Measurements from ENCODE around the gene POLR2J.
"Not testable (repeated sequence)": the region's sequence is repeated elsewhere in the genome, so short reads cannot be mapped to it uniquely, and the experiment has no call there.

POLR2J gene

DNA sequence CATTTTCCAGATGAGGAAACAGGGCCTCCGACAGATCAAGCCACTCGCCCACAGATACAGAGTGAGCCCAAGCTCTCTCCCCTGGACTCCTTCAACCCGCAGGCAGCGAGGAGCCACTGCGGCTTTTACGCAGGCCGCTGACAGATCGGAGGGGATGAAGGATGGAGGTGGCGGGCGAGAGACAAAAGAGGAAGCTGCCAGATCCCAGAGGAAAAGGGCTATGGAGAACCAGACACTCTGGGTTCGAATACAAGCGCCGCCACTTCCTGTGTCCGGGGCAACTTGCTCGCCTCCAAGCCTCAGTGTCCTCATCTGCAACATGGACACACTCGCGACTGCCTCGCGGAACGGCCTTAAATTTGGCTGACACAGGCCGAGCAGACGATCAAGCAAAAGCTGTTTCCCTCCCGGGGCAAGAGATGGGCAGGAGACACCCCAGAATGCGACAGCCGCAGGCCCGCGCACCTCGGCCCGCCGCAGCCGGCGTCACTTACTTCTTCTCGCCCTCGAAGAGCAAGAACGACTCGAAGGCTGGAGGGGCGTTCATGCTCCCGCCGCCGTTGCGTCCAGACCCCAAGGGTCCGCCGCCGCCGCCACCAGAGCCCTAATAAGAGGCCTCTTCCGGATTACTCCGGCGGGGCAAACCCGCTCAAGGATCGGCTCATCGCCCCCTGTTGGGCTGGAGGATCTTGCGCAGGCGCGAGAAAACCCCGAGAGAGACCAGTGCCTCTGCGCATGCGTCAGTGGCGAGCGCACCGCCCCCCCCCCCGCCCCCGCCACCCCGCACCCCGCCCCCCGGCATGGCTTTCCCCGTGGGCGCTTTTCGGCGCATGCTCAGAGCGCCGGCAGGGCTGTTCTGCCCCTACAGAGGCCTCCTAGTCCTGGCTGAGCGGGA is at the start of gene POLR2J:
POLR2J (minus strand) TSS at position 609 of the 895 bp plus-strand sequence; CDS start at position 547, 62 bp downstream.
- not testable (repeated sequence) for H3K4me1 Mint-ChIP-seq (ENCODE audit: low read depth); H3K27me3 Mint-ChIP-seq; H3K9me3 Mint-ChIP-seq; H3K36me3 Mint-ChIP-seq (ENCODE audit: low read depth)
- Mint-ChIP-seq H3K27ac (peak within 1 kb of the TSS; percentile 72), H3K4me3 (peak within 1 kb of the TSS; percentile 83)

DNA sequence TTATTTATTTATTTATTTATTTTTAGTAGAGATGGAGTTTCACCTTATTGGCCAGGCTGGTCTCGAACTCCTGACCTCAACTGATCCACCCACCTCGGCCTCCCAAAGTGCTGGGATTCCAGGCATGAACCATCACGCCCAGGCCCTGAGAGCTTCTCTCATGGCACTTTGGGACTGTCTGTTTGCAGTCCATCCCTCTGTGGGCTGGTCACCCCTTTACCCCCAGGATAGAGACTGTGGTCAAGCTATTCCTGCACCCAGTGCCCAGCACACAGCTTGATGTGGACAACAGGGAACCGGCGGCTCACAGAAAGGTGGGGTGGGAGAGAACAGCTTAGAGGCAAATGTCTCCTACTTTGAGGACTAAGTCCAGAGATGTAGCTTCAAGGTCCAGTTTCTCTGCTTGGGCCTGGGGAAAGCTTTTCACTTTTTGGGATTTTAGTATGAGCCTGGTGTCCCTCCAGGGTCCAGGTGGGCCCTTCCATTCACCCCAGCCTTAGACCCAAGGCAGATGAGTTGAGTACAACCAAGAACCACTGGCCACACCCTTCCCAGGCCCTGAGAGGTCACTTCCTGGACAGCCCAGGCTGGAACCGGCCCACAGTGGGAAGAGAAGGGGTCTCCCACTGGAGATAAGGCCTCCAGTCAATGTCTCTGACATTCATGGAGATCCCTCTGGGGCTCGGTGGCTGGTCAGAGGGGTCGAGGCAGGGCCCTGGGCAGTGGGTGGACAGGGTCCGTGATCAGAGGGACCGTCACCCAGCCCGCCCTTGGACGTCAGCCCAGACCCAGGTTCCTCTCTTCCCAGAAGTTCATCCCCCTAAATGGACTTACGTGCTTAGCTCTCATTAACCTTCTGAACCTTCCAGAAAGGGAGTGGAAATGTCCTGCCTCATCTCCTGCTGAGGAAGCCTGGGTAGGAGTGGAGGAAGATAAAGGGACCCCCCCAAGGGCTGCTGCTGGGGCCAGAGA is 49.4 kb upstream of the POLR2J start:
- H3K4me3 Mint-ChIP-seq; H3K9me3 Mint-ChIP-seq; H3K4me1 Mint-ChIP-seq (ENCODE audit: low read depth); H3K27me3 Mint-ChIP-seq; H3K27ac Mint-ChIP-seq; H3K36me3 Mint-ChIP-seq (ENCODE audit: low read depth): not testable (repeated sequence)

DNA sequence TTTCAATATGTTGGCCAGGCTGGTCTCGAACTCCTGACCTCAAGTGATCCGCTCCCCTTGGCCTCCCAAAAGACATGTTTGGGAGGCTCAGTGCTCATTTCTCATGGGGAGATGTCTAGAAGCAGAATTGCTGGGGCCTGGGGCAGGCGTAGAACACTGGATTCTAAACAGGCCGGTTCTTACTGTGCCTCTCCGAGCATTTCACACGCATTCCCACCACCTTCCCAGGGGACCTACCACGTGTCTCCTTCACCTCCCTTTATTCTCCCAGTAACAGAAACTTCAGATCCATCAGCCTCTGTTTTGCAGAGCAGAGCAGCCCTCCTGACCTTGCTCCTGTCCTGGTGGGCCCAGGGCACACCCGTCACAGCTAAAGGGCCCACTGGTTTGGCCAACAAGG is 48.5 kb upstream of the POLR2J start:
- H3K4me1 Mint-ChIP-seq (ENCODE audit: low read depth); H3K27me3 Mint-ChIP-seq: not testable (repeated sequence)

DNA sequence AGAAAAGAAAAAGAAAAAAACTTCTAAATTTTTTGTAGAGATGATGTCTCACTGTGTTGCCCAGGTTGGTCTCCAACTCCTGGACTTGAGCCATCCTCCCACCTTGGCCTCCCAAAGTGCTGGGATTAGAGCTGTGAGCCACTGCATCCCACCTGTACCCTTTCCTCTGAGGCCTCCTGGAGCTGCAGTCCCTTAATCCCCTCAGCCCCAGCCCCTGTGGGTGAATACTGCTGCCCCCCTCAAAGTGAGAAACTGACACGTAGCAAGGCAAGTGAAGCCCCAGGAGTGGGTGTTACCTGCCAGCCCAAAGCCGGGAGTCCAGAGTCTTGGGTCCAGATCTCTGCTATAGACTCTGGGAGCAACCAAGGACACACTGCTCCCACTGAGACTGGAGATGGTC is 46.1 kb upstream of the POLR2J start:
- H3K36me3 Mint-ChIP-seq (ENCODE audit: low read depth); H3K4me1 Mint-ChIP-seq (ENCODE audit: low read depth): not testable (repeated sequence)

More for the DNA sequence above, 48.5 kb upstream of the POLR2J start:
- not testable (repeated sequence) for H3K9me3 Mint-ChIP-seq; H3K27ac Mint-ChIP-seq; H3K4me3 Mint-ChIP-seq; H3K36me3 Mint-ChIP-seq (ENCODE audit: low read depth)

DNA sequence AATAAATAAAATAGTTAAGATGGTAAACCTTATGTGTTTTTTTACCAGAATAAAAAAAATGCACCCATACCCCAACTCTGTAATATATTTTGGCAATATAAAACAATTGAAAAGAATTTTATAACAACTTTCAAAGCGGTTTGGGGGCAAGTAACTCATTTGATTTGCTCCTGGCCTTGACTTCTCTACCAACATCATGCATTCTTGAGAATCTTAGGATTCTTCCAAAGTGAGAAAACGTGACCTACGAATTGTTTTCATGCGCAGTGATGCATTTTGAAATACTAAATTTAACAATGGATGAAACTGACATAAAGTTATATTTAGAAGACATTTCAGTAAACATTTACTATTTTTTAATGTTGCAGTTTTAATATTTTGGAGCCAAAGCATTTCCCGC is 42.1 kb upstream of the POLR2J start:
- H3K27ac Mint-ChIP-seq; H3K27me3 Mint-ChIP-seq; H3K36me3 Mint-ChIP-seq (ENCODE audit: low read depth); H3K4me1 Mint-ChIP-seq (ENCODE audit: low read depth); H3K9me3 Mint-ChIP-seq; H3K4me3 Mint-ChIP-seq: not testable (repeated sequence)

More for the DNA sequence above, 46.1 kb upstream of the POLR2J start:
- H3K27me3 Mint-ChIP-seq, H3K9me3 Mint-ChIP-seq, H3K27ac Mint-ChIP-seq, H3K4me3 Mint-ChIP-seq: not testable (repeated sequence)

DNA sequence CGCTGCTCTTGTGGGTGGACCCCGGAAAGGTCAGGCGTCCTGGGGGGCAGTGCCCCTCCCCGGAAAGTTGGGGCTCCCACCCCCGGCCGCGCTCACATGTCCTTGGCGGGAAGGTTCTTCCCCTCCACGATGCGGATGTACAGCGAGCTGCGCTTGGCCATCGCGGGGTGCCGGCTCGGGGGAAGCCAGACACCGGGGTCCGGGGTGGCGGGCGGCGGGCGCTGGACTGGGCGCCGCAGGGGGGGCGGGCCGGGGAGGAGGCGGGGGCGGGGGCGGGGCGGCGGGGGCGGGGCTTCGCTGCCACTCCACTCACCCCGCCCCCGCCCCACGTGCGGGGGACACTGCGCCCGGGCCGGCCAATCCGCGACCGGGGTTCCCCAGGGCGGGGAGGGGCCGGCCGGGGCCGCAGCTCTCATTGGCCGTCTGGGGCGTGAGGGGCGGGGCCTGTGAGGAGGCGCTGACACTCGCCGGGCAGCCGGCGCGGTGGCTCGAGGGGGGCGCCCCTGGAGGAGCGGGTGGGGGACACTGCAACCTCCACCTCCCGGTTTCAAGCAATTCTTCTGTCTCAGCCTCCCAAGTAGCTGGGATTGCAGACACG is 38.9 kb upstream of the POLR2J start, which contains the start of gene RASA4B:
RASA4B (minus strand) TSS at position 228 of the 598 bp plus-strand sequence; CDS start at position 161, 67 bp downstream.
- not testable (repeated sequence) for H3K27ac Mint-ChIP-seq

DNA sequence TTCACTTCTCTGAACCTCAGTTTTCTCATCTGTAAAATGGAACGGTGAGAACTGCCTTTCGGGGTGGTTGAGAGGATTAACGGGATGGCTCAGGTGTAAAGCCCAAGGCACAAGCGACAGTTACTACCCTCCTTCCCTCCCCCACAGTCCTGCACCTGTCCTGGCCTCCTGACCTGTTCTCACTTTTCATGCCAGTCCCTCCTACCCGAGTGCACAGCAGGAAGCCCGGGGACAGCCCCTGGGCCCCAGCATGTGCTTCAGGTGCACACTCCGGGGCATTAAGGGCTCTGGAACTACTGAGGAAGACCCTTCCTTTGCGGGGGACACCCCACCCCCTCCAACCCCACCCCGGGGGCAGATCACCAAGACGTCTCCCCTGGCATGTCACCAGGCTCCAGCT is 38.2 kb upstream of the POLR2J start:
- not testable (repeated sequence) for H3K9me3 Mint-ChIP-seq; H3K27me3 Mint-ChIP-seq; H3K27ac Mint-ChIP-seq; H3K4me3 Mint-ChIP-seq; H3K36me3 Mint-ChIP-seq (ENCODE audit: low read depth); H3K4me1 Mint-ChIP-seq (ENCODE audit: low read depth)

More for the DNA sequence above, 38.9 kb upstream of the POLR2J start, which contains the start of gene RASA4B:
- H3K4me3 Mint-ChIP-seq; H3K27me3 Mint-ChIP-seq; H3K4me1 Mint-ChIP-seq (ENCODE audit: low read depth); H3K36me3 Mint-ChIP-seq (ENCODE audit: low read depth); H3K9me3 Mint-ChIP-seq: not testable (repeated sequence)

DNA sequence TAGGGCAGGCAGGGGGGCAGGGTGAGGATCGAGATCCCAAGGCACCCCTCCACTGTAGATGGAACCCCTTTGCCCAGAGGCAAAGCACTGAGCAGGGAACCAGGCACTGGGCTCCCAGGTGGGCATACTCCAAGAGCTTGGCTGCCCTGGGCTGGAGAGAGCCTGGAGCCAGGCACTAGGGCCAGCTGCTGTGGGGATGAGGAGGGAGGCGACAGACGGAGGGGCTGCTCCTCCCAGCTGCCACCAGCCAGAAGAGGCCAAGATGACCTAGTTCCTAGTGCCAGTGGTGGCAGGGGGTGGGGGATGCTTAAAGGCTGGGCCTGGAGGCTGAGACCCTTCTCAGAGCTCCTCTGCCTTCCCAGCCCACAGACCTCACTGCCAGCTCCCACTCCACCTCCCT is 37.2 kb upstream of the POLR2J start:
- not testable (repeated sequence) for H3K9me3 Mint-ChIP-seq; H3K4me1 Mint-ChIP-seq (ENCODE audit: low read depth); H3K4me3 Mint-ChIP-seq; H3K27me3 Mint-ChIP-seq; H3K27ac Mint-ChIP-seq; H3K36me3 Mint-ChIP-seq (ENCODE audit: low read depth)

DNA sequence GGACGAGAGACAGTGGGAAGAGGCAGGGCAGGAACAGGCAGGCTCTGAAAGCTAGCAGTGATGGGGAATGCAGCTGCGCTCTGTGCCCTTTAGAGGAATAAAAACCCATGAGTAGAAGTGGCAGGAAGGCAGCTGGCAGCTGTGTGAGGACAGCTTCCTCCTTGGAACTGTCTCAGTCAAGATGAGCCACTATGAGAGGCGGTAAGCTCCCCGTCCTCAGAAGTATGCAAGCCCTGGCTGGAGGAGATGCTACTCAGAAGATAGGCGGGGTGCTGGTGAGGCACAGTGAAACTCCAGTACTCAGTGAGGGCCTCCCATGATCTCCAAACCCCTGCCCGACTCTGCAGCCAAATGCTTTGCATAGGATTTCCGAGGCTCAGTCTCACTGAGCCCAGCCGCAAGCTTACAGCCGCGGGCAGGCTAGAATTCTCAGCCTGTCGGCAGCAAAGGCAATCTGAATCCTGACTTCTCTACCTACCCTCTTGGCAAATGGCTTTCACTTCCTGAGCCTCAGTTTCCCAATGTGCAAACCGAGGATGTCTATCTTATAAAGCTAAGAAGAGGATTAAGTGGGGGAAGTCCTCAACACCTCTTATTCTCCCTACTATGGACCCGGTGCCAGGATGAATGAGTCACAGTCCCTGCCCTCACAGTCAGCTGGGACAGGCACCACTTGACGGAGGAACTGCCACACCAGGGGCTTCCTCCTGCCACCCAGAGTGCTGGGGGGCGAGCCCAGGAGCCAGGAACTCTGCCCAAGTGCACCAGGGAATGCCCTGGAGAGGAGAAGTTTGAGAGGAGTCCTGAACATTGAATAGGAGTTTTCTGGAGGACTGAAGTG is 36.4 kb upstream of the POLR2J start:
- not testable (repeated sequence) for H3K36me3 Mint-ChIP-seq (ENCODE audit: low read depth); H3K27me3 Mint-ChIP-seq; H3K4me1 Mint-ChIP-seq (ENCODE audit: low read depth); H3K27ac Mint-ChIP-seq; H3K9me3 Mint-ChIP-seq; H3K4me3 Mint-ChIP-seq

DNA sequence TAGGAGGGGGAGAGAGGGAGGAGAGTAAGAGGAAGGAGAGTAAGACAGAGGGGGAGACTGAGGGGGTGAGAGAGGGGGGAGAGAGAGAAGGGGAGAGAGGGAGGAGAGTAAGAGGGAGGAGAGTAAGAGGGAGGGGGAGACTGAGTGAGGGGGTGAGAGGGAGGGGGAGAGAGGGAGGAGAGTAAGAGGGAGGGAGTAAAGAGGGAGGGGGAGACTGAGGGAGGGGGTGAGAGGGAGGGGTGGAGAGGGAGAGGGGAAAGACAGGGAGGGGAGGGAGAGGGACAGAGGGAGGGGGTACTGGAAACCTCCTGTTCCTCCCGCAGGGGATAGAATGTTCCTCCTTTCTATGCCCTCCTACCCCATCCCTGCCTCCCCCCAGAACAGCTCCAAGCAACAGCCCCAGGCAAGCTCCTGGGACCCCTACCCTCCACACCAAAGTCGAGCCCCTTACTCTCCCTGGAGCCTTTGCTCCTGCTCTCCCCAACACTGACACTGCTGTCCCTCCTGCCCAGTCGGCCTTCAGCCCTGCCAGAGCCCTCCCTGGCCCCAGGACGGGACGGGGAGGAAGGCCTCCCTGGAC is 34.0 kb upstream of the POLR2J start:
- not testable (repeated sequence) for H3K36me3 Mint-ChIP-seq (ENCODE audit: low read depth); H3K27me3 Mint-ChIP-seq; H3K4me3 Mint-ChIP-seq; H3K9me3 Mint-ChIP-seq; H3K27ac Mint-ChIP-seq; H3K4me1 Mint-ChIP-seq (ENCODE audit: low read depth)

DNA sequence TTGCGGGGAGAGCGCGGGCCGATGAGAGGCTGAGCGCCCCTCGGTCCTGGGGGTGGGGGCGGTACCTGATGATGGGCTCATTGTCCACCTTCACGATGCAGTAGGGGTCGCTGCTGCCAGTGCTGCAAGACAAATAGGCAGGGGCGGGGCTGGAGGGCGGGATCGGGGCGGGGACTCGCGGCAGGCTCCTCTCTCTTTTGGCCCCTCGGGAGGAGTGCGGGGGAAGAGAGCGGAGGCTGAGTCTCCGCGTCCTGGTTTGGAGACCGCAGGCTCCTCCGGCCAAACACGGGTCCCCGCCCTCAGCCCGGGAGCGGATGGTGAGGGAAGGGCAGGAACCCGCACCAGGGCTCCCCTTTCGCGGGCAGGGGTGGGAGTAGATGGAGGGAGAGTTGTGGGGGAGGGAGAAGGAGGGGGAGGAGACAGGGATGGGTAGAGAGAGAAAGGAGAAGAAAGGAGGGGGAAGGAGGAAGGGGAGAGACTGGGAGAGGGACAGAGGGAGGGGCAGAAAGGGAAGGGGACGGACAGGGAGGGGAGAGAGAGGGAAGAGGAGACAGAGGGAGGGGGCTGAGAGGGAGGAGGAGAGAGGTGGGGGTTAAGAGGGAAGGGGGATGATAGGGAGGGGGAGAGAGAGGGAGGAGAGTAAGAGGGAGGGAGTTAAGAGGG is 33.3 kb upstream of the POLR2J start:
- not testable (repeated sequence) for H3K4me3 Mint-ChIP-seq; H3K4me1 Mint-ChIP-seq (ENCODE audit: low read depth); H3K27me3 Mint-ChIP-seq; H3K27ac Mint-ChIP-seq; H3K36me3 Mint-ChIP-seq (ENCODE audit: low read depth); H3K9me3 Mint-ChIP-seq

DNA sequence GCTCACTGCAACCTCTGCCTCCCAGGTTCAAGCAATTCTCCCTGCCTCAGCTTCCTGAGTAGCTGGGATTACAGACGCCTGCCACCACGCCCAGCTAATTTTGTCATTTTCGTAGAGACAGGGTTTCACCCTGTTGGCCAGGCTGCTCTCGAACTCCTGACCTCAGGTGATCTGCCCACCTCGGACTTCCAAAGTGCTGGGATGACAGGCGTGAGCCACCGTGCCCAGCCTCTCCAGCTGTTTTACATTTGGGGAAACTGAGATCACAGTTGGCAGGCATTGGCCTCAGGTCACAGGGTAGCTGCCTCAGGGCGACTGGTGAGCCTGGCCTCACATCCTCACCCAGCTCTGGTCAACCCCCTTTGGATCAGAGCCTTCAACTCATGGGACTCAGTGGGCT is 31.9 kb upstream of the POLR2J start:
- not testable (repeated sequence) for H3K4me1 Mint-ChIP-seq (ENCODE audit: low read depth); H3K9me3 Mint-ChIP-seq; H3K27ac Mint-ChIP-seq; H3K27me3 Mint-ChIP-seq; H3K4me3 Mint-ChIP-seq; H3K36me3 Mint-ChIP-seq (ENCODE audit: low read depth)

DNA sequence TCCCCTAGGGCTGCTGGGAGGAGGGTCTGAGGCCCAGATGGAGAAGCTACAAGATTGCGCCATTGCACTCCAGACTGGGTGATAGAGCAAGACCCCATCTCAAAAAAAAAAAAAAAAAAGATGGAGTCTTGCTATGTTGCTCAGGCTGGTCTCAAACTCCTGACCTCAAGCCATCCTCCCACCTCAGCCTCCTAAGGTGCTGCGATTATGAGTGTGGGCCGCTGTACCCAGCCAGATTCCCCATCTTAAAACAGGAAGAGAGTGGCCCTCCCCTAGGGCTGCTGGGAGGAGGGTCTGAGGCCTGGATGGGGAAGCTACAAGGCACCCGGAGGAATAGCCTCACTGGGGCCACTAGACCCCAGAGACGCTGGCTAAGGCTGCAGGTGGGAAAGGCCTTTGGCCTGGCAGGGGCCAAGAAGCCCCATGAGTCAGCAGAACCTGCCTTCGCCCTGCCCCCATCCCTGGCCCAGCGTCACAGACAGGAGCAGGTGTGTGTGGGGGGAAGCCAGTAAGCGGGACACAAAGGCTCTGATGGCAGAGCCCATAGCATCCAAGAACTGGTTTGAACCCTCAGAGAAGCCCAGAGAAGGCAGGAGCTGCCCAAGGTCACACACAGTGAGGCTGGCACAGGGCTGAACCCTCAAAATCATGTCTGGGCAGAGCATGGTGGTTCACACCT is 28.8 kb upstream of the POLR2J start:
- not testable (repeated sequence) for H3K27ac Mint-ChIP-seq; H3K9me3 Mint-ChIP-seq; H3K4me3 Mint-ChIP-seq; H3K36me3 Mint-ChIP-seq (ENCODE audit: low read depth); H3K4me1 Mint-ChIP-seq (ENCODE audit: low read depth); H3K27me3 Mint-ChIP-seq
